Keratinocyte (primary cell): ENCODE data around the gene DOK6.

ENCODE experiments used
- CTCF ChIP-seq, 3 experiments: IDR thresholded peaks in 1 of 3; conservative IDR thresholded peaks in 1 of 3; optimal IDR thresholded peaks in 1 of 3; 2 replicates in 2 of 3; 3 replicates in 1 of 3; pipeline versions ENCODE3 to v1.5.1; 2011; ENCODE audit warnings: low read length in 3 of 3, mild to moderate bottlenecking in 3 of 3, moderate library complexity in 2 of 3, control low read depth in 1 of 3, inconsistent platforms in 1 of 3; ENCODE audit not compliant: insufficient read depth in 2 of 3; ENCODE audit errors: extremely low read depth in 1 of 3
- EZH2 ChIP-seq: IDR thresholded peaks from one replicate; pipeline ENCODE4 v1.6.1; 2012; ENCODE audit warnings: inconsistent platforms, mild to moderate bottlenecking, low read length, moderate library complexity

DNA sequence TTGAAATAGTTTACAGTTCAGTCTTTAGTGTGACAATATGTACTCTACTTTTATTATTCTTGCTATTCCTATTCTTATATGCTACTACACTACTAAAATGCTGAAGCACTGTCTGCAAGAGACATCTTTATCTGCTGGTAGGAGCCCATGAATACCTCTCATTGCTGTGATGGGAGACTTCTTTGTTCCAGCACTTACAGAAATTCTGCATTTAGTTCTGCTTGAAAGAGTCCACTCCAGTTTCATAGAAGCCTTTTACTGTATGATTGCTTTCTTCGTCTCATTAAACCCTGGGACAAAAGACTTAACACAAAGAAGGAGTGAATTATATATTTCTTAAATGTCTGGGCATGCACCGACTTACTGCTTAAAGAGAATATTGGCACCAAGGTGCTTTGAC lies 274.3 kb downstream of the DOK6 start:
- TF ChIP-seq CTCF (optimal IDR thresholded peaks at IDR 0.05 in 1 of 3, IDR thresholded peaks at IDR 0.05 in 1 of 3, conservative IDR thresholded peaks at IDR 0.05 in 1 of 3; ENCODE audit: extremely low read depth in 1 of 3, insufficient read depth in 2 of 3, low read length in 3 of 3) (no peak), EZH2 (no peak)
